Measurements from ENCODE around the gene SPDYA.
"Not testable (repeated sequence)": the region's sequence is repeated elsewhere in the genome, so short reads cannot be mapped to it uniquely, and the experiment has no call there.

Gene SPDYA
- 3.2 reads per million, percentile 12 among the genes with 10 or more reads in this experiment for total RNA-seq

DNA sequence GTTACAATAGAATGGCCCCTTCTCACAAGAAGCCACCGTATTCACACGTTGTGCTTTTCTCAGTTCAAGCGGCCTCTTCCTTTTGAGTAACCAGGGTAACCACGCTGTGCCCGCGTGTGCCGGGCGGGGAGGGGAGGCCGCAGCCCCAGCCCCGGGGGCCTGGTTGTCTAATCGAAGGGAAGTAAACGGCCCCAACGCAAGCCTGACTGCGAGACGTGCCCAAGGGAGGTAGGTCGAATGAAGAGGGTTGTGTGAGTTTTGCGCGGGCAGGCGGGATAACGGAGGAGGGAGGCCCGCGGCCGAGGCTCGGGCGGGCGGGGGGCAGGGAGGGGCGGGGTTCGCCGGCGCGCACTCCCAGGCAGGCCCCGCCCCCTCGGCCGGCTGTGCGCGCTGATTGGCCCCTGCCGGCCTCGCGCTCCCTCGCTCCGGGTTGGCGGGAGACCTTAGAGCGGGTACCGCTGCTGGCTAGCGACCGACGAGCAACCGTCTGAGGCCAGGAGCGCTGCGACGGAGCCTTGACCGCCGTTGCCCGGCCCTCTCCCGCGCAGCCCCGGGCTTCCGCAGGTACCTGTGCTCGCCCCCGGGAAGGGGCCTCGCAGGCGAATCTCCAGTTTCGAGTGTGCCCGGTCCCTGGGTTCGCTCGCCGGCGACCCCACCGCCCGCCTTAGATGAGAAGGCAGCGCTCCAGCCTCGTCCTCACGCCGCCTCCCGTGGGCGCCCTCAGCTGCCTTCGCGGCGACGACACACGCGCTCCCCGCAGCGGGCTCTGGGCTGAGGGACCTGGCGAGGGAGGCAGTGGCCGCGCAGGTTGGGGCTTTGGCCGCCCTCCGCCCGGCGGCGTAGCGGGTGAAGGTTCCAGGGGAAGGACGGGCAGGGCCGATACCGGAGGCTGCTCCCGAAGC lies at the start of gene SPDYA:
TSS of gene SPDYA (plus strand) at position 451 of the 902 bp plus-strand sequence. CDS start 5,181 bp downstream, outside the sequence.
- peak; percentile 73 for DNase-seq

DNA sequence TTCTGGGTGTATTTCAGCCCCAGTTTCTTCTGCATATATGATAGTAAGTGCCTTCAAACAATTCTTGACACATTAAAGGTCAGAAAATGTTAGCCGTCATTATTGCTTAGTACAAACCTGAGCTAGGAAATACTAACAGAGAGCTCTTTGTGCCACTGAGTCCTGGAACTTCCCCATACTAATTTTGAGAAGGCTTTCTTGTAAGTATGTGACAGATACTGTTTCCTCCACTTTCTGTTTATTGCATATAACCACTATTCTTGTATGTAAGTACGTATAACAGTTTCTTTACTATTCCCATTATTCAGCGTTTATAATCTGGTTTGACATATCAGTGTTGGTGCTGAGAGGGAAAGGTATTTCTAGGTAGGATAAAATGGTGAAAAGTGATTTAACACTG lies 49.2 kb upstream of the SPDYA start:
- DNase-seq: no peak

DNA sequence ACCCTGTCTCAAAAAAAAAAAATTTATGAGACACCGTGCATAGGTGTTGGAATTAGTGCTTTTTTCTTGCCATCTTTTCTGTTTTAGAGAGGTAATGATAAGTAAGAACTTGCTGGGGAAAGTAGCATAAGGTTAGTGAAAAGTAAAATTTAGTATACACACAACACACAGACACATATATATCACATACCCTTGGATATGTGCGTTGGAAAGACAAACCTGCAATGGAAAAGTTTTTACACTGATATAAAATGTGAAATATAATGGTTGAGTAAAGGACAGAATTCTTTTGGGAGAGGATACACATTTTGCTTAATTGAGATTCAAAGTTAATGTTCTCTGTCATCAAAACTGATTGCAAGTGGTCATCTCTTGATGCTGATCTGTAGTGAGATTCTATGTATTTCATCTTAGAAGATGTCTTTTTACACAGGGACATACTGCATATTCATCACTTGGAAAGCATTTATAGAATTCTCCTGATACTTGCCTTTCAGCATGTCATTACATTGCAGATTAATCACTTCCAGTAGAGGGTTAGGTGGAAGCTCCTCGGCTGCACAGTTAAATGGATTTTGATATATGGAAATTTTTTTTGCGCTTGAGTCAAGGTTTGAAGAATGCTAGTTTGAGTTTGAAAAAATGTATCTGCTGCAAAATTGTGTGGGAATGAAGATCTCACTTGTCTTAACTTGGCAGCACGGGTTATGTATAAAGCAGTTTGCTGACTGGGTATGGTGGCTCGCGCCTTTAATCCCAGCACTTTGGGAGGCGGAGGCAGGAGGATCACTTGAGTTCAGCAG lies 45.5 kb upstream of the SPDYA start:
- no peak for DNase-seq

DNA sequence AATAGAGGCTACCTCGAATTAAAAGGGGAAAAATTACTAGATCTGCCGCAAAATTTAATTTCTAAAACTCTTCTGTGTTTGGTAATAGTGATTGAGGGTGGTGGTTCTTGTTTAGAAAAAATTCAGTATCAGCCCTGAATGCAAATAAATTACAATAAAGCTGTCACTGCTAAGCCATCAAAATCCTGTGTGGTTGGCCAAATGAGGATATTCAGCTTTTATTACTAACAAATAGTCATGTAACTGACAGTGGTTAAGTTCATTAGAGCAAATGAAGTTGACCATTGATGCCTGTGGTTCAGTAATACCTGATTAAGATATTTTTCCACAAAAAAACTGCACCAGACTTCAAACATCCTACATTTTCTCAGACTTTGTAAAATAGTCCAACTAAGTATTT lies 44.6 kb upstream of the SPDYA start:
- no peak for DNase-seq

DNA sequence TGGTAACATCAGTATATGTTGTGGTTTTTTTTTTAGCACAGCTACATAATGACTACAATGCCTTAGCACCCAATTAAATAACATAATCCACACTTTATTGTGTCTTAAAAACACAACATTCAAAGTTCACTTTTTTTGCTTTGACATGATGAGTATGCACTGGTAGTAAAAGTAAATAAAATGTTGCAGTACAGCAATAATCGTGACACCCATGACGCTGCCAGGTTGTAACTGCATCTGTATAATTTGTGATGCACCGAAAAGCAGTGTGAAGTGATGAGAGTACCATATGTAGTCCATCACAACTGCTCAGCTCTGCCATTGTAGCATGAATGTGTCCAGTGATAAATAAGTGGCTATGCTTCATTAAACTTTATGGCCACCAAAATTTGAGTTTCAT lies 43.3 kb upstream of the SPDYA start:
- no peak for DNase-seq

DNA sequence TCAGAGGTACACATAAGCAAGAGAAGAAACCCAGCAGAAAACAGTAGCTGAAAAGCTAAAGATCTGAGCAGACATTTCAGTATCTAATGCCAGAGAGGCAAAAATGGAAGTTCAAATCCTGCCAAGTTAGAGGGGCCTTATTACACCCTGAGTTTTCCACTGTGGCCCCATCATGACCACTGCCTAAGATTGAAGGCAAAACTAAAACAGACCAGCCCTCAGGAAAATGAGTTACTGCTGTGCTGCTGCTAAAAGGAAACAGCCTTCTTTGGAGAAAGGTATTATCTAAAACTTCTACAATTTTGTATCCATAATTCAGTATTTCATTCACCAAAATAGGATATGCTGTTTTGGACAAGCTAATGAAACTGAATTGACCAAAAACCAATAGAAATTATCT lies 42.2 kb upstream of the SPDYA start:
- no peak for DNase-seq

DNA sequence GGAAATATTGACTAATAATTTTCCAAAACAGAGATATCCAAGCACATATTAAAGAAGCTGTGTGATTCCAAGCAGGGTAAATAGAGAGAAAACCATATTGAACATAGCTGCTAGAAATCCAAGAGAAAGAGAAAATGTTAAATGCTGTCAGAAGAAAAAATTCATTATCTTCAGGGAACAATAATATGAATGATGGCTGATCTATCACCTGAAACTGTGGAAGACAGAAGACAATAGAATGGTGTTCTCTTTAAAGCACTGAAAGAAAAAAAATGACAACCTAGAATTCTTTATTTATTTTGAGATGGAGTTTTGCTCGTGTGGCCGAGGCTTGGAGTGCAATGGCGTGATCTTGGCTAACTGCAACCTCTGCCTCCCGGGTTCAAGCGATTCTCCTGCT lies 41.7 kb upstream of the SPDYA start:
- no peak for DNase-seq

DNA sequence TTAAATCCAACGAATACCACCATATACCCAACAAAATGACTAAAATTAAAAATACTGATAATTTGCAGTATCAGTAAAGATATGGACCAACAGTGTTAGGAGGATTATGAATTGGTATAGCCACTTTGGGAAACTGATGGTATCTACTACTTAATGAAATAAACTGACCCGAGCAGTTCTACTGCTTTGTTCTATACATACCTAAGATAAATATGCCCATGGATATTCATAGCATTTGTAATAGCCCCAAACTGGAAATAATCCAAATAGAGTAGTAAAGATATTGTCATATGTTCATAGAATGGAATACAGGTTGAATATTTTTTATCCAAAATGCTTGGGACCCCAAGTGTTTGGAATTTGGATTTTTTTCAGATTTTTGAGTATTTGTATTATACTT lies 38.3 kb upstream of the SPDYA start:
- no peak for DNase-seq

DNA sequence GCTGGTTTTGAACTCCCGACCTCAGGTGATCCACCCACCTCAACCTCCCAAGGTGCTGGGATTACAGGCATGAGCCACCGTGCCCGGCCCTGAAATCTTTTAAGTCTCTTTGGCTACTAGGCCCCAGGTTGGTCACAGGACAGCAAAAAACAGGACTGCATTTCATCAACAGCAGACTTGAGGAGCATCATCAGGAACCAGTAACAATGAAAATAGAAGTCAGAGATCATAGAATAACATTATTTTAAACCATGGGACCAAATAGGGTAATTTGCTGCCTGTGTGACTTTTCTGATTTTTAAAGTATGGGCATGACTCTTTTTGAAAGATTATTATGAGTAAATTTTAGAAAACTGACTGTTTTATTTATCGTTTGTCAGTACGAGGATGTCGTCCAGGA lies 34.2 kb upstream of the SPDYA start:
- no peak for DNase-seq

DNA sequence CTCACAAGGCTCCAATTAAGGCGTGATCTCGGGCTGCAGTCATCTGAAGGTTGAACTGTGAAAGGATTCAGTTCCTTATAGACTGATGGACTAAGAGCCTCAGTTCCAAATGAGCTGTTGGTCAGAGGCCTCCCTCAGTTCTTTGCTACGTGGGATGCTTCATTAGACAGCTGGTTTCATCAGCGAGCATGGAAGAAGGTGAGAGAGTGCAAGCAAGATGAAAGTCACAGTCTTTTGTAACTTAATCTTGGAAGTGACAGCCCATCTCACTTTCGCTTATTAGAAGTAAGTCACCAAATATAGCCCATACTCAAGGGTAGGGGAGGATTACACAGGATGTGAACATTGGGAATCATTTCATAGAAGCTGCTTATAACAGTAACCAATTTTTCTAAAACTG lies 32.2 kb upstream of the SPDYA start:
- DNase-seq: no peak

DNA sequence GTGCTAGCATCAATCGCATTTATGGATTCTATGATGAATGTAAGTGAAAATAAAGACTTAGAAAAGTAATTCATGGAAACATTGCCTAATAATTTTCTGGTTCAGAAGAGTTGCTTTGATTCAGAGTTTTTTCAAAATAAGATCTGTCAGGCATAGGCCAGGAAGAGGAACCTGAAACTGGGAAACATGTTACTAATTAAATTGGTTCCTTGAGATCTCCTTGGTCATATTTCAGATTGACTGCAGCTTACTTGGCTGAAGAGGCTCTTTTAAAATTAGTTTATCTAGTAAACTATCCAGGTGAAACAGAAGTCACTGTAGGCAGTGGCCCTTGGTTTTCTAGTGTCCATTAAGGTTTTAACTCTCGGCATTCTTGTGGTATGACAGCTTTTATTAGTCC lies 31.6 kb upstream of the SPDYA start:
- DNase-seq: no peak

DNA sequence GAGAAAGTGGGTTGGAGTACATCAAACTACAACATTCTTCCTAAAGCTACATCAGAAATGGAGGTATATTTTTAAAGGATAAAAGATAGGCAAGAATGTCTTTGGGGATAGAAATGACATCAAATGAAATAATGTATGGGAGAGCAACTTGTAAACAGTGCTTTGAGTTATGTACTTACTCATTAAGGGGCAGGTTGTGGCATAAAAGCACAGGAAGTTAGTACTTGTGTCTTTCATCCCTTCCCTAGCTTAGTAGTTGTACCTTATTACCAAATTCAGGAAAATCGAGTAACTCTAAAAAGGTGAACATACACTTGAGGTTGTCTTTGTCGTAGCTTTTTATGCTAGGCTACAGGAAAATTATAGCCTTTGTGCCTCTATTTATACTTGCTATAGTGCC lies 30.1 kb upstream of the SPDYA start:
- no peak for DNase-seq

DNA sequence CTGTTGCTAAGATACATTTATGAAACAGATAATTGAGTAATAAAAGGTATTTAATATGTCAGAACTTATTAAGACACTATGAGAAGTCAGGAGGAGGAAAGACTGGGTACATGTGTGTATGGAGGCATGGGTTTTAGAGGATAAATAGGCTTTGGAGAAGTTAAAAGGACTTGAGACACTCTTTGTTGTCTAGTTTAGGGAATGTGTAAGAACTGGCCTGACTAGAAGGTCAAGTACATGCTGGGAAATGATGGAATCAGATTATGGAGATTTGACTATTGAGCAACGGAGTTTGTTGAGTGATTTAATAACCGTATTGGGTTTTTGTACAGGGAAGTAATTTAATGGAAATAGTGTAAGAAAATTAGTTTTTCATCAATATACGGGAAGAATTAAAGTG lies 28.2 kb upstream of the SPDYA start:
- DNase-seq: no peak

DNA sequence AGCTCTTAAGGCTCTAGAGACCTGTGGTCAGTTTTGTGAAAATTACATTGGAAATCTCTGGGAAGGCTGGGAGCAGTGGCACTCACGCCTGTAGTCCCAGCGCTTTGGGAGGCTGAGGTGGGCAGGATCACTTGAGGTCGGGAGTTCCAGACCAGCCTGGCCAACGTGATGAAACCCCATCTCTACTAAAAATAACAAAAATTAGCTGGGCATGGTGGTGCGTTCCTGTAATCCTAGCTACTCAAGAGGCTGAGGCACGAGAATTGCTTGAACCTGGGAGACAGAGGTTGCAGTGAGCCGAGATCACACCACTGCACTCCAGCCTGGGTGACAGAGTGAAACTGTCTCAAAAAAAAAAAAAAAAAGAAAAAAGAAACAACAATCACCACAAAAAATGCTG lies 26.1 kb upstream of the SPDYA start:
- DNase-seq: not testable (repeated sequence)

DNA sequence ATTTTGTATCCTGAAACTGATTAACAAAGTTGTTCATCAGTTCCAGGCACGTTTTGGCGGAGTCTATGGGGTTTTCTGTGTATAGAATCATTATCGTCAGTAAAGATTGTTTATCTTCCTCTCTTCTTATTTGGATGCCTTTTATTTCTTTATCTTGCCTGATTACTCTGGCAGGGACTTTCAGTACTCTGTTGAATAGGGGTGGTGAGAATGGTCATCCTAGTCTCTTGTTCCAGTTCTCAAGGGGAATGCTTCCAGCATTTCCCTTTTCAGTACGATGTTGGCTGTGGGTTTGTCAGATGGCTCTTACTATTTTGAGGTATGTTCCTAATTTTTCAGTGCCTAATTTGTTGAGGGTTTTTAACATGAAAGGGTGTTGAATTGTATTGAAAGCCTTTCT lies 14.0 kb upstream of the SPDYA start:
- DNase-seq: no peak

DNA sequence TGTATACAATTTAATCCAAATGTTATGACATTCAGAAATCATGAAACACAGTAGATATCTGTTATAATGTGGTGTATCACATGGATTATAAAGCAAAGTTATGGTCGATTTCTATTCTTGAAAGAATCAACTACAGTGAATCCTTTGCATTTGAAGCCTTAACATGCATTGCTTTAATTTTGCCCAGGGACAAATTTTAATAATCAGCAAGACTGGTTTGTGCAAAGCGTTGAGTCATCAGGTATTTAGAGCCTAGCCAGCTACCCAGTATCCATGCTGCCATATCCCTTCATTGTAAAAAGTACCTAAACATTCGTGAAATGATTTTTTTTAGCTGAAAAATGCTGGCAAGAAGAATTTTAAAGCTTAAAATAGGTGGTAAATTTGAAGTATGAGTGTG lies 8.9 kb upstream of the SPDYA start:
- no peak for DNase-seq

DNA sequence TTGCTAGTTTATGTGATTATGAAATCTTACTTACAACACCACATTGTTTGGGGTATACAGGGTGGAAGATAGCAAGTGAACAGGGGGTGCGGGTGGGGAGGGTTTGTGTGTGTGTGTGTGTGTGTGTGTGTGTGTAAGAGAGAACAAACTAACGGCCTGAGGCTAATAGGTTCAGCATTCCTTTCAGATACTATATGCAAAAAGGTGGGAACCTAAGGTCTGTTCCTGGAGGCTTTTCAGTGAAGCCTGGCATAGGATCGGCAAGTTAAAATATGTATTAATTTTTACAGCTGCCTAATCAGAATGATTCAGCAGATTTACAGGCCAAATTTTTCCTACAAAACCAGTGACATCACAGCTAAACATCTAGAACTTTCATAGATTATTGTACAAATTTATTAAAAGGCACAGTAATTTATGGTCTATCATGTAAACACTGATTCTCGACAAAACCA lies 7.6 kb upstream of the SPDYA start:
- no peak for DNase-seq

DNA sequence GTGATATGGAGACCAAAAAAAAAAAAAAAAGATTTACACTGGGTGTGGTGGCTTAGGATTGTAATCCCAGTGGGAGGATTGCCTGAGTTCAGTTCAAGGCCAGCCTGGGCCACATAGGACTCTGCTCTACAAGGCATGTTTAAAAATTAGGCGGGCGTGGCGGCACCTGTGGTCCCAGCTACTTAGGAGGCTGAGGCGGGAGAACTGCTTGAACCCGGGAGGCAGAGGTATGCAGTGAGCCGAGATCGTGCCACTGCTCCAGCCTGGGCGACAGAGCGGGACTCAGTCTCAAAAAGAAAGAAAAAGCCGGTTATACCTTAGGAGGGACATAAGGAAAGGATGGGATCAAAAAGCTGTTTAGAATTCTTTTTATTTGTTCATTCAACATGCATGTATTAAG lies 707 bp upstream of the SPDYA start:
- DNase-seq: no peak

DNA sequence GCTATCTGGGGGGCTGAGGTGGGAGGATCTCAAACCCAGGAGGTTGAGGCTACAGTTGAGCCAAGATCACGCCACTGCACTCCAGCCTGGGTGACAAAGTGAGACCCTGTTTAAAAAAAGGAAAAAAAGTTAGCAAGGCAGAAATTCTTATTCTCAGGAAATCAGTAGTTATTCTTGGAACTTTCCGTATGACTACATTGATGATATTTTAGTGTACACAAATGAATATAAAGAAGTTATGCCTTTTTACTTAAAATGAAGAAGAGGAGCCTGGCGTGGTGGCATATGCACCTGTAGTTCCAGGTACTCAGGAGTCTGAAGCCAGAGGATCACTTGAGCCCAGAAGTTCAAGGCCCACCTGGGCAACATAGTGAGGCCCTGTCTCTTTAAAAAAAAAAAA lies 7.4 kb downstream of the SPDYA start:
- DNase-seq: no peak

DNA sequence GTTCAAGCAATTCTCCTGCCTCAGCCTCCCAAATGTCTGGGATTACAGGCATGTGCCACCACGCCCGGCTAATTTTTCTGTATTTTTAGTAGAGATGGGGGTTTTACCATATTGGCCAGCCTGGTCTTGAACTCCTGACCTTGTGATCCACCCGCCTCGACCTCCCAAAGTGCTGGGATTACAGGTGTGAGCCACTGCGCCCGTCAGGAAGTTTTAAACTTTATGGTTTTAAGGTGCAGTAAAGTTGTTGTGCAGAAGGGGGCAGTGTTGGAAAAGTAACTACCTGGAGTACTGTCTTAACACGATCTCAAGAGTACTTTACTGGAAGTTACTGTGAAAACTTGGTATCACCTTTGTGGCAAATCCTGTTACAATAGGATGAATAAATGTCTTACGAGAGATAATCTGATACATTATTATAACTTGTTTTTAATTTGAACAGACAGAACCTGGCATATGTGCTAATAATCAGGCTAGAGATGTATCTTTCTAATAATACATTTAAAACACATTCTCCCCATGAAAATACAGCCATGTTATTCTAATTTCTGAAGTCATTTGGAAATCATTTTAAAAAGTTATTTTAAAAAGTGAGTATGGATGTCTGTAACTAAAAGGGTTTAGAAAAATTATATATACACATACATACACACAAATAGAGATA lies 10.8 kb downstream of the SPDYA start:
- DNase-seq: peak; percentile 60

DNA sequence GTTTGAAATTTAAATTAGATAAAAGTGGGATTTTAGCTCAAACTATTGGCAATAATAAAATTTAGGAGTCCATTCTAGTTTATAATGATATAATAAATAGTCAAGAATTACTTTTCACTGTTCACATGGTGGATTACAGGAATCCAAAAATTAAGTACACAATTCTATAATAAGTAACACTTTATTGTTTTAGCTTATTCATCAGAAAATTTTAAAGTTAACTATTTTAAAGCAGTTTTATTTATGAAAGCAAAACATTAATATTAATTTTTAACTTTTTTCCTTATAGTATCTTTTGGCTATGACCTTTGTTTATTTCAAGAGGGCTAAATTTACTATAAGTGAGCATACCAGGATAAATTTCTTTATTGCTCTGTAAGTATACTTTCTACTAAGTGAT lies 11.4 kb downstream of the SPDYA start:
- no peak for DNase-seq

DNA sequence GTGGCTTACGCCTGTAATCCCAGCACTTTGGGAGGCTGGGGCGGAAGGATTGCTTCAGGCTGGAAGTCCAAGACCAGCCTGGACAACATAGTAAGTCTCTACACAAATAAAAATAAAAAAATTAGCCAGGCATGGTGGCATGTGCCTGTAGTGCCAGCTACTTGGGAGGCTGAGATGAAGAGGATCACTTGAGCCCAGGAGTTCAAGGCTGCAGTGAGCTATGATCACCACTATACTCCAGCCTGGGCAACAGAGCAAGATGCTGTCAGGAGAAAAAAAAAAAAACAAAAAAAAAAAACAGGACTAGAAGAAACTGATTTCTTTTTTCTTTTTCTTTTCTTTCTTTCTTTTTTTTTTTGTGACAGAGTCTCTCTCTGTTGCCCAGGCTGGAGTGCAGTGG lies 13.6 kb downstream of the SPDYA start:
- DNase-seq: no peak

DNA sequence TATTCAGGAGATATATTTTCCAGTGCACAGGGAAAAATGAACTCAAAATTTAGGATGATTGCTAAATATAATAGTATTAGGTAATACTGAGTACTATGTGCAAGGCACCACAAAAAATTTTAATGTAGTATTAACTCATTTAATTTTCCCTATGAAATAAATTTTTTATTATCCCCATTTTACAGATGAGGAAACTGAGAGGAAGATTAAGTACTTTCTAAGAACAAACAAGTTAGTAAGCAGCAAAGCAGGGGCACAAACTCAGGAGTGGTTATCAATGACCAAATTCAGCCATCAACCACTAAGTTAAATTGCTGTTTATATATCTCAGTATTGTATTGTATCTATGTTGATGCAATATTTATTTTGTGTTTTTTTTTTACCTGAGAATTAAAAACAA lies 14.2 kb downstream of the SPDYA start:
- no peak for DNase-seq

All from effector CD4-positive, alpha-beta T cell (primary cell).